ENCODE measurements around the gene RASGRP3.

RASGRP3 gene

GRCh38 chr2:33502025-33502424 lies 25.6 kb downstream of the RASGRP3 start:
- Histone ChIP-seq H4K91ac (ENCODE audit: low read length) (no peak overlapping the region), H2BK120ac (ENCODE audit: low read depth, low read length) (no peak overlapping the region), H3K36me3 (ENCODE audit: control insufficient read depth in 1 of 2, insufficient read depth in 2 of 2, low read depth in 1 of 2, low read length in 2 of 2) (no peaks in the 10 kb centered on the region), H3K4me2 (ENCODE audit: low read length, poor library complexity, severe bottlenecking) (no peak overlapping the region), H2BK12ac (ENCODE audit: low read length in 2 of 2) (peak overlapping the region in 1 of 2 experiments; percentile 47), H2AFZ (ENCODE audit: low read depth, low read length) (no peak overlapping the region), H3K27me3 (ENCODE audit: control insufficient read depth in 1 of 2, insufficient read depth in 1 of 2, low read length in 2 of 2) (no peaks in the 10 kb centered on the region), H2BK5ac (ENCODE audit: low read depth, low read length, poor library complexity, severe bottlenecking) (no peak overlapping the region), H3K4me3 (ENCODE audit: insufficient read depth in 1 of 2, low read depth in 1 of 2, low read length in 2 of 2) (no peak overlapping the region), H3K27ac (ENCODE audit: low read length, poor library complexity, severe bottlenecking) (no peak overlapping the region), H3K4ac (ENCODE audit: low read depth in 1 of 2, low read length in 2 of 2) (no peak overlapping the region), H2BK15ac (ENCODE audit: low read depth, poor library complexity, severe bottlenecking) (no peak overlapping the region), H3K23ac (ENCODE audit: low read length in 2 of 2) (no peak overlapping the region), H3K18ac (ENCODE audit: low read depth in 1 of 2, low read length in 2 of 2) (no peak overlapping the region), H3K9ac (ENCODE audit: low read length) (no peak overlapping the region), H3K79me1 (replicated peaks; ENCODE audit: low read length, poor library complexity, severe bottlenecking) (no peaks in the 10 kb centered on the region), H2AK5ac (ENCODE audit: low read length, severe bottlenecking) (no peak overlapping the region), H3K14ac (ENCODE audit: low read length in 2 of 2) (no peak overlapping the region), H4K8ac (ENCODE audit: low read length) (no peak overlapping the region), H3K9me3 (ENCODE audit: control insufficient read depth, low read length) (no peaks in the 10 kb centered on the region), H3K4me1 (ENCODE audit: control insufficient read depth, insufficient read depth, low read depth, low read length) (peaks cover 1% of the 10 kb centered on the region)
- 96% methylated on average over 2 of the region's 2 CpGs for WGBS
- no peak for DNase-seq

- no peak overlapping the region for H3K27ac ChIP-seq (ENCODE audit: low read length, poor library complexity, severe bottlenecking)
- no peak overlapping the region for H2AK5ac ChIP-seq (ENCODE audit: low read length, severe bottlenecking)
- H3K36me3 ChIP-seq (ENCODE audit: control insufficient read depth in 1 of 2, insufficient read depth in 2 of 2, low read depth in 1 of 2, low read length in 2 of 2), result no peaks in the 10 kb centered on the region
- no peak overlapping the region for H3K4ac ChIP-seq (ENCODE audit: low read depth in 1 of 2, low read length in 2 of 2)
- H4K8ac ChIP-seq (ENCODE audit: low read length), result no peak overlapping the region
- no peak overlapping the region for H3K18ac ChIP-seq (ENCODE audit: low read depth in 1 of 2, low read length in 2 of 2)
- no peak overlapping the region for H2BK120ac ChIP-seq (ENCODE audit: low read depth, low read length)
- H3K79me1 ChIP-seq (replicated peaks; ENCODE audit: low read length, poor library complexity, severe bottlenecking), result no peaks in the 10 kb centered on the region
- no peak overlapping the region for H2BK12ac ChIP-seq (ENCODE audit: low read length in 2 of 2)
- DNase-seq, result no peak
- no peak overlapping the region for H3K4me2 ChIP-seq (ENCODE audit: low read length, poor library complexity, severe bottlenecking)
- no peak overlapping the region for H4K91ac ChIP-seq (ENCODE audit: low read length)
- no peak overlapping the region for H3K4me3 ChIP-seq (ENCODE audit: insufficient read depth in 1 of 2, low read depth in 1 of 2, low read length in 2 of 2)
- no peak overlapping the region for H2AFZ ChIP-seq (ENCODE audit: low read depth, low read length)
- H3K27me3 ChIP-seq (ENCODE audit: control insufficient read depth in 1 of 2, insufficient read depth in 1 of 2, low read length in 2 of 2), result no peaks in the 10 kb centered on the region
- H3K23ac ChIP-seq (ENCODE audit: low read length in 2 of 2), result no peak overlapping the region
- H2BK15ac ChIP-seq (ENCODE audit: low read depth, poor library complexity, severe bottlenecking), result no peak overlapping the region
- no peak overlapping the region for H3K9ac ChIP-seq (ENCODE audit: low read length)
- no peaks in the 10 kb centered on the region for H3K9me3 ChIP-seq (ENCODE audit: control insufficient read depth, low read length)
- H3K14ac ChIP-seq (ENCODE audit: low read length in 2 of 2), result no peak overlapping the region
- peaks cover 1% of the 10 kb centered on the region for H3K4me1 ChIP-seq (ENCODE audit: control insufficient read depth, insufficient read depth, low read depth, low read length)
- 60% methylated on average over 1 of the region's 1 CpG for WGBS
- H2BK5ac ChIP-seq (ENCODE audit: low read depth, low read length, poor library complexity, severe bottlenecking), result no peak overlapping the region
Observed at GRCh38 chr2:33503002-33503401, 26.6 kb downstream of the RASGRP3 start.

GRCh38 chr2:33505966-33506365 lies 29.5 kb downstream of the RASGRP3 start:
- no peaks in the 10 kb centered on the region for H3K9me3 ChIP-seq (ENCODE audit: control insufficient read depth, low read length)
- H3K27me3 ChIP-seq (ENCODE audit: control insufficient read depth in 1 of 2, insufficient read depth in 1 of 2, low read length in 2 of 2), result no peaks in the 10 kb centered on the region
- no peaks in the 10 kb centered on the region for H3K4me1 ChIP-seq (ENCODE audit: control insufficient read depth, insufficient read depth, low read depth, low read length)
- no peaks in the 10 kb centered on the region for H3K79me1 ChIP-seq (replicated peaks; ENCODE audit: low read length, poor library complexity, severe bottlenecking)
- no CpG with 5 or more reads among the region's 1 CpG for WGBS
- no peak overlapping the region for H2BK15ac ChIP-seq (ENCODE audit: low read depth, poor library complexity, severe bottlenecking)
- H2AK5ac ChIP-seq (ENCODE audit: low read length, severe bottlenecking), result no peak overlapping the region
- no peak overlapping the region for H3K4ac ChIP-seq (ENCODE audit: low read depth in 1 of 2, low read length in 2 of 2)
- H3K14ac ChIP-seq (ENCODE audit: low read length in 2 of 2), result no peak overlapping the region
- no peak overlapping the region for H3K4me2 ChIP-seq (ENCODE audit: low read length, poor library complexity, severe bottlenecking)
- H3K9ac ChIP-seq (ENCODE audit: low read length), result no peak overlapping the region
- no peak overlapping the region for H2BK12ac ChIP-seq (ENCODE audit: low read length in 2 of 2)
- no peak overlapping the region for H4K91ac ChIP-seq (ENCODE audit: low read length)
- H3K4me3 ChIP-seq (ENCODE audit: insufficient read depth in 1 of 2, low read depth in 1 of 2, low read length in 2 of 2), result no peak overlapping the region
- H3K36me3 ChIP-seq (ENCODE audit: control insufficient read depth in 1 of 2, insufficient read depth in 2 of 2, low read depth in 1 of 2, low read length in 2 of 2), result no peaks in the 10 kb centered on the region
- H2BK5ac ChIP-seq (ENCODE audit: low read depth, low read length, poor library complexity, severe bottlenecking), result no peak overlapping the region
- no peak overlapping the region for H3K18ac ChIP-seq (ENCODE audit: low read depth in 1 of 2, low read length in 2 of 2)
- H3K27ac ChIP-seq (ENCODE audit: low read length, poor library complexity, severe bottlenecking), result no peak overlapping the region
- H3K23ac ChIP-seq (ENCODE audit: low read length in 2 of 2), result no peak overlapping the region
- DNase-seq, result no peak
- no peak overlapping the region for H2AFZ ChIP-seq (ENCODE audit: low read depth, low read length)
- H2BK120ac ChIP-seq (ENCODE audit: low read depth, low read length), result no peak overlapping the region
- H4K8ac ChIP-seq (ENCODE audit: low read length), result no peak overlapping the region

GRCh38 chr2:33509908-33510585 lies 33.6 kb downstream of the RASGRP3 start:
- Histone ChIP-seq H3K36me3 (ENCODE audit: control insufficient read depth in 1 of 2, insufficient read depth in 2 of 2, low read depth in 1 of 2, low read length in 2 of 2) (no peaks in the 10 kb centered on the region), H2BK15ac (ENCODE audit: low read depth, poor library complexity, severe bottlenecking) (no peak overlapping the region), H3K4me2 (ENCODE audit: low read length, poor library complexity, severe bottlenecking) (no peak overlapping the region), H3K9ac (ENCODE audit: low read length) (no peak overlapping the region), H3K27ac (ENCODE audit: low read length, poor library complexity, severe bottlenecking) (no peak overlapping the region), H4K91ac (ENCODE audit: low read length) (no peak overlapping the region), H2AK5ac (ENCODE audit: low read length, severe bottlenecking) (no peak overlapping the region), H2AFZ (ENCODE audit: low read depth, low read length) (no peak overlapping the region), H3K23ac (ENCODE audit: low read length in 2 of 2) (no peak overlapping the region), H4K8ac (ENCODE audit: low read length) (no peak overlapping the region), H3K4me1 (ENCODE audit: control insufficient read depth, insufficient read depth, low read depth, low read length) (no peaks in the 10 kb centered on the region), H3K14ac (ENCODE audit: low read length in 2 of 2) (no peak overlapping the region), H2BK120ac (ENCODE audit: low read depth, low read length) (no peak overlapping the region), H2BK5ac (ENCODE audit: low read depth, low read length, poor library complexity, severe bottlenecking) (no peak overlapping the region), H3K79me1 (replicated peaks; ENCODE audit: low read length, poor library complexity, severe bottlenecking) (no peaks in the 10 kb centered on the region), H3K4me3 (ENCODE audit: insufficient read depth in 1 of 2, low read depth in 1 of 2, low read length in 2 of 2) (no peak overlapping the region), H3K27me3 (ENCODE audit: control insufficient read depth in 1 of 2, insufficient read depth in 1 of 2, low read length in 2 of 2) (no peaks in the 10 kb centered on the region), H3K9me3 (ENCODE audit: control insufficient read depth, low read length) (no peaks in the 10 kb centered on the region), H2BK12ac (ENCODE audit: low read length in 2 of 2) (peak overlapping the region in 1 of 2 experiments; percentile 1), H3K18ac (ENCODE audit: low read depth in 1 of 2, low read length in 2 of 2) (no peak overlapping the region), H3K4ac (ENCODE audit: low read depth in 1 of 2, low read length in 2 of 2) (no peak overlapping the region)
- no peak for DNase-seq
- WGBS, result 83% methylated on average over 2 of the region's 5 CpGs
